NT2/D1 (cell line): ENCODE measurements around the gene SPINT2.

Experiments
- SUZ12 ChIP-seq: IDR thresholded peaks from 2 replicates; pipeline ENCODE4 v1.6.1; 2011; ENCODE audit not compliant: insufficient read length, insufficient read depth; ENCODE audit errors: extremely low read depth
- YY1 ChIP-seq: IDR thresholded peaks from 2 replicates; pipeline ENCODE4 v1.6.1; 2011; ENCODE audit not compliant: insufficient read length, insufficient read depth
- ZNF274 ChIP-seq: IDR thresholded peaks from 2 replicates; pipeline ENCODE4 v1.6.1; 2011; ENCODE audit warnings: mild to moderate bottlenecking, low read depth, low read length

DNA sequence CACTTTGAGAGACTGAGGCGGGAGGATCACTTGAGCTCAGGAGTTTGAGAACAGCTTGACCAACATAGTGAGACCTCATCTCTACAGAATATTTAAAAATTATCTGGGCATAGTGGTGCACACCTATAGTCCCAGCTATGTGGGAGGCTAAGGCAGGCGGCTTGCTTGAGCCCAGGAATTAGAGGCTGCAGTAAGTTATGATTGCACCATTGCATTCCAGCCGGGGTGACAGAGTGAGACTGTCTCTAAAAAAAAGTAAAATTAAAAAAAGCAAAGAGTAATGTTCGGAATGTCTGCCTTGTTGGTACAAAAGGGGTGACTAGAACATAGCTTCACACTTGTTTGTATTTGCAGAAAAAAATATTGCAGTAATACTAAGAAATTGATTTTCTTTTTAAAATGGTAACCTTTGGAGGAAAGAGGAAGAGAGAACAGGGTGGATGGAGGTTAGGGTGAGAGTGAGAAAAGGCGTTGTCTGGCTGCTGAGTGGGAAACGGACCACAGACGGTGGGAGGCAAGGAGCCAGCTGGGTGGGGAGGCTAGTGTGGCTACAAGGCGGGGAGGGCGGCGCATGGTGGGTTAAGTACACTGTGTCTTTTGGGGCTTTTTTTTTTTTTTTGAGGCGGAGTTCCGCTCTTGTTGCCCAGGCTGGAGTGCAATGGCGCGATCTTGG lies 18.4 kb upstream of the SPINT2 start:
- no peak for TF ChIP-seq ZNF274
- TF ChIP-seq YY1 = no peak
- TF ChIP-seq SUZ12 = no peak
